Measurements from ENCODE around the gene GDF3. TPM values are rescaled to one million over a fixed set of nuclear protein-coding genes. Genes with fewer than 3 reads are reported as not detected.
"Not testable (repeated sequence)": the region's sequence is repeated elsewhere in the genome, so short reads cannot be mapped to it uniquely, and the experiment has no call there.

Gene GDF3
- total RNA-seq, 4 donors from 2014 or later, result not detected

- in situ Hi-C loops (cut with MboI; ENCODE audit: low sequenced_read_pairs in 4 of 4) (loop anchor here in 2 of 4 donors (10.0 kb wide), 1 partner anchor 126 kb away; no protein-coding TSS in a partner anchor), intact Hi-C loops (cut with DNase I; ENCODE audit: low total_unique reads) (no loop called here)
- Histone ChIP-seq H3K27ac (no peak overlapping the region), H3K27me3 (no peaks in the 10 kb centered on the region), H3K4me3 (no peak overlapping the region), H3K36me3 (no peaks in the 10 kb centered on the region), H3K9me3 (no peaks in the 10 kb centered on the region), H3K4me1 (no peaks in the 10 kb centered on the region)
- TF ChIP-seq POLR2A (IDR thresholded peaks at IDR 0.05), result no peak
- TF ChIP-seq, protein P1, sequence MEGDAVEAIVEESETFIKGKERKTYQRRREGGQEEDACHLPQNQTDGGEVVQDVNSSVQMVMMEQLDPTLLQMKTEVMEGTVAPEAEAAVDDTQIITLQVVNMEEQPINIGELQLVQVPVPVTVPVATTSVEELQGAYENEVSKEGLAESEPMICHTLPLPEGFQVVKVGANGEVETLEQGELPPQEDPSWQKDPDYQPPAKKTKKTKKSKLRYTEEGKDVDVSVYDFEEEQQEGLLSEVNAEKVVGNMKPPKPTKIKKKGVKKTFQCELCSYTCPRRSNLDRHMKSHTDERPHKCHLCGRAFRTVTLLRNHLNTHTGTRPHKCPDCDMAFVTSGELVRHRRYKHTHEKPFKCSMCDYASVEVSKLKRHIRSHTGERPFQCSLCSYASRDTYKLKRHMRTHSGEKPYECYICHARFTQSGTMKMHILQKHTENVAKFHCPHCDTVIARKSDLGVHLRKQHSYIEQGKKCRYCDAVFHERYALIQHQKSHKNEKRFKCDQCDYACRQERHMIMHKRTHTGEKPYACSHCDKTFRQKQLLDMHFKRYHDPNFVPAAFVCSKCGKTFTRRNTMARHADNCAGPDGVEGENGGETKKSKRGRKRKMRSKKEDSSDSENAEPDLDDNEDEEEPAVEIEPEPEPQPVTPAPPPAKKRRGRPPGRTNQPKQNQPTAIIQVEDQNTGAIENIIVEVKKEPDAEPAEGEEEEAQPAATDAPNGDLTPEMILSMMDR (IDR thresholded peaks at IDR 0.05 in 4 of 5, conservative IDR thresholded peaks at IDR 0.05 in 1 of 5), result no peak
- no peak for DNase-seq
- ATAC-seq, result no peak
Measured at GRCh38 chr12:7678744-7679143, 16.8 kb downstream of the GDF3 start.

DNA sequence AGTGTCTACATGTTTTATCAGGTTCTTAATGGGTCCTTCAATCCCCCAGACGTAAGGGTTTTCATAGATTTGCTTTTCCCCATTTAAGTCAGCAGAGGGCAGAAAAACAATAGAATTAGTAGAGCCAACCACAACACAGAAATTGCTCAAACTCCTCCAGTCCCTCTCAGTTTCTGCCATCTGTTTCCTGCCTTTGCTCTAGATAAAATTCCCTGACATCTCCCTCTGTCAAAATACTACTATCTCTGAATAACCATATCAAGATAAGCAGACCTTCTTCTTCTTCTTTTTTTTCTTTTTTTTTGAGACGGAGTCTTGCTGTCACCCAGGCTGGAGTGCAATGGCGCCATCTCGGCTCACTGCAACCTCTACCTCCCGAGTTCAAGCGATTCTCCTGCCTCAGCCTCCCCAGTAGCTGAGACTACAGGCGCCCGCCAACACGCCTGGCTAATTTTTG lies 18.1 kb downstream of the GDF3 start:
- H3K4me1 ChIP-seq; DNase-seq; H3K27ac ChIP-seq; H3K4me3 ChIP-seq; intact Hi-C loops (cut with DNase I; ENCODE audit: low total_unique reads); H3K36me3 ChIP-seq; H3K27me3 ChIP-seq; H3K9me3 ChIP-seq; ATAC-seq: not testable (repeated sequence)
- in situ Hi-C loops (cut with MboI; ENCODE audit: low sequenced_read_pairs in 4 of 4), result loop anchor here in 2 of 4 donors (10.0 kb wide), 1 partner anchor 127 kb away; no protein-coding TSS in a partner anchor

GRCh38 chr12:7675455-7675854 lies 20.1 kb downstream of the GDF3 start:
- H3K4me1 ChIP-seq; ATAC-seq; H3K36me3 ChIP-seq; H3K4me3 ChIP-seq; H3K27me3 ChIP-seq; H3K9me3 ChIP-seq; H3K27ac ChIP-seq; DNase-seq; intact Hi-C loops (cut with DNase I; ENCODE audit: low total_unique reads): not testable (repeated sequence)
- in situ Hi-C loops (cut with MboI; ENCODE audit: low sequenced_read_pairs in 4 of 4), result loop anchor here in 2 of 4 donors (10.0 kb wide), 1 partner anchor 129 kb away; no protein-coding TSS in a partner anchor

GRCh38 chr12:7668171-7668570 lies 27.4 kb downstream of the GDF3 start:
- in situ Hi-C loops (cut with MboI; ENCODE audit: low sequenced_read_pairs in 4 of 4) (no loop called here), intact Hi-C loops (cut with DNase I; ENCODE audit: low total_unique reads) (no loop called here)
- Histone ChIP-seq H3K9me3 (no peaks in the 10 kb centered on the region), H3K36me3 (no peaks in the 10 kb centered on the region), H3K4me1 (no peaks in the 10 kb centered on the region), H3K27ac (no peak overlapping the region), H3K27me3 (no peaks in the 10 kb centered on the region), H3K4me3 (no peak overlapping the region)
- ATAC-seq, result no peak
- DNase-seq, result no peak
- TF ChIP-seq, protein P1 (IDR thresholded peaks at IDR 0.05 in 4 of 5, conservative IDR thresholded peaks at IDR 0.05 in 1 of 5), result no peak
- TF ChIP-seq POLR2A (IDR thresholded peaks at IDR 0.05), result no peak

- intact Hi-C loops (cut with DNase I; ENCODE audit: low total_unique reads), result no loop called here
- TF ChIP-seq, protein P1 (IDR thresholded peaks at IDR 0.05 in 4 of 5, conservative IDR thresholded peaks at IDR 0.05 in 1 of 5), result no peak
- no peak for TF ChIP-seq POLR2A (IDR thresholded peaks at IDR 0.05)
Measured at GRCh38 chr12:7667125-7667524, 28.4 kb downstream of the GDF3 start.

DNA sequence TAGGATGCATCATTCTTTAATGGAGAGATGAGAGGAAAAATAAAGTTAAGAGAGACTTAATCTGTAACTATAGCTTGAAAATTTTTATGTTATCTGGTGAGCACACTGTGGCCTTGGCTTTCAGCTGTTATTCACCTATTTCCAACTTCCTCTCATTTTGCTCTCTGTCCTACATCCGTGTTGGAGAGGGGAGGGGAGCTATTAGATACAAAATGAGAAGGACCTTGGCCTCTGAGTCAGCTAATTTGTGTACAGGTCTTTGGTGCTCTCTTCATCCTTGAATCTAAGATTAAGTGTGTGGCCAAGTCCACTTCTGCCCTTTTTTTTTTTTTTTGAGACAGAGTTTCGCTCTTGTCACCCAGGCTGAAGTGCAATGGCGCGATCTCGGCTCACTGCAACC lies 29.0 kb downstream of the GDF3 start:
- no peak overlapping the region for H3K27ac ChIP-seq
- H3K4me3 ChIP-seq, result no peak overlapping the region
- H3K27me3 ChIP-seq, result no peaks in the 10 kb centered on the region
- H3K36me3 ChIP-seq, result no peaks in the 10 kb centered on the region
- in situ Hi-C loops (cut with MboI; ENCODE audit: low sequenced_read_pairs in 4 of 4) (no loop called here), intact Hi-C loops (cut with DNase I; ENCODE audit: low total_unique reads) (no loop called here)
- ATAC-seq (no peak), DNase-seq (no peak)
- H3K9me3 ChIP-seq, result no peaks in the 10 kb centered on the region
- H3K4me1 ChIP-seq, result no peaks in the 10 kb centered on the region
- TF ChIP-seq, protein P1 (IDR thresholded peaks at IDR 0.05 in 4 of 5, conservative IDR thresholded peaks at IDR 0.05 in 1 of 5), result no peak
- no peak for TF ChIP-seq POLR2A (IDR thresholded peaks at IDR 0.05)

More at GRCh38 chr12:7667125-7667524, 28.4 kb downstream of the GDF3 start:
- no peak overlapping the region for H3K4me3 ChIP-seq
- DNase-seq, result no peak
- H3K9me3 ChIP-seq, result no peaks in the 10 kb centered on the region
- H3K4me1 ChIP-seq, result no peaks in the 10 kb centered on the region
- ATAC-seq, result no peak
- no peak overlapping the region for H3K27ac ChIP-seq
- in situ Hi-C loops (cut with MboI; ENCODE audit: low sequenced_read_pairs in 4 of 4), result no loop called here
- H3K27me3 ChIP-seq, result no peaks in the 10 kb centered on the region
- H3K36me3 ChIP-seq, result no peaks in the 10 kb centered on the region

Data from gastrocnemius medialis (tissue), 4 donors.